DND-41 (cell line): ENCODE measurements around the gene ACTL10.

ENCODE experiments used
- ATAC-seq: fragments of 200-7000 bp; cut with Tn5 transposase; 3 replicates; pipeline ENCODE4 v1.9.1; 2021; ENCODE audit warnings: low read depth; ENCODE audit not compliant: insufficient read depth
- DNase-seq: peaks from one replicate; pipeline ENCODE4 v3.0.0-alpha.2; 2020
- H2AFZ ChIP-seq: 2 replicates; pipeline ENCODE4 v1.6.0; 2012; ENCODE audit warnings: low read depth, low read length
- H3K27ac ChIP-seq: 2 replicates; pipeline ENCODE4 v1.5.1; 2012; ENCODE audit warnings: low read length, inconsistent platforms
- H3K27me3 ChIP-seq: fragments of 200-600 bp; sonication (generic); 2 replicates; pipeline ENCODE4 v1.6.0; 2012; ENCODE audit warnings: low read length, mild to moderate bottlenecking, inconsistent platforms; ENCODE audit not compliant: insufficient read depth, poor library complexity
- H3K36me3 ChIP-seq: 2 replicates; pipeline ENCODE4 v1.5.1; 2012; ENCODE audit warnings: low read length, inconsistent platforms; ENCODE audit not compliant: insufficient read depth
- H3K4me1 ChIP-seq: 2 replicates; pipeline ENCODE4 v1.5.1; 2012; ENCODE audit warnings: mild to moderate bottlenecking, low read length; ENCODE audit not compliant: insufficient read depth
- H3K4me2 ChIP-seq: 2 replicates; pipeline ENCODE4 v1.6.0; 2012; ENCODE audit warnings: mild to moderate bottlenecking, moderate library complexity, low read length, inconsistent platforms; ENCODE audit not compliant: insufficient read depth
- H3K4me3 ChIP-seq, 2 experiments: fragments of 200-600 bp in 1 of 2; shearing (Covaris generic) in 1 of 2; 2 replicates each; pipeline ENCODE4 v1.5.1; 2012 to 2016; ENCODE audit warnings: inconsistent platforms in 2 of 2, low read length in 2 of 2, mild to moderate bottlenecking in 2 of 2, low read depth in 1 of 2, moderate library complexity in 1 of 2
- H3K79me2 ChIP-seq: 2 replicates; pipeline ENCODE4 v1.6.0; 2012; ENCODE audit warnings: low read length, inconsistent platforms; ENCODE audit not compliant: insufficient read depth
- H3K9ac ChIP-seq: 2 replicates; pipeline ENCODE4 v1.6.0; 2012; ENCODE audit warnings: low read depth, mild to moderate bottlenecking, inconsistent platforms, low read length, moderate library complexity
- H3K9me3 ChIP-seq: 2 replicates; pipeline ENCODE4 v1.5.1; 2012; ENCODE audit warnings: low read length, moderate library complexity, mild to moderate bottlenecking, inconsistent platforms; ENCODE audit not compliant: insufficient read depth, severe bottlenecking
- H4K20me1 ChIP-seq: 2 replicates; pipeline ENCODE4 v1.6.0; 2012; ENCODE audit warnings: low read length; ENCODE audit not compliant: insufficient read depth
- EZH2 ChIP-seq: IDR thresholded peaks from 3 replicates; pipeline ENCODE4 v1.6.1; 2012; ENCODE audit warnings: borderline replicate concordance, low read depth, mild to moderate bottlenecking, moderate library complexity, low read length, inconsistent platforms; ENCODE audit not compliant: severe bottlenecking
- TF ChIP-seq, protein P1 (sequence below): IDR thresholded peaks from 2 replicates; pipeline ENCODE4 v1.5.1; 2012; ENCODE audit warnings: borderline replicate concordance, low read length, moderate library complexity, mild to moderate bottlenecking; ENCODE audit not compliant: poor library complexity, severe bottlenecking; ENCODE audit errors: extremely low read depth

Gene ACTL10

GRCh38 chr20:33677991-33678702 is 11.4 kb downstream of the ACTL10 start:
- Histone ChIP-seq H2AFZ (no peak overlapping the region), H4K20me1 (peaks cover 83% of the 10 kb centered on the region), H3K27ac (no peak overlapping the region), H3K36me3 (peaks cover 74% of the 10 kb centered on the region), H3K4me2 (no peak overlapping the region), H3K4me1 (peaks cover 31% of the 10 kb centered on the region), H3K9me3 (no peaks in the 10 kb centered on the region), H3K79me2 (peaks cover 39% of the 10 kb centered on the region), H3K27me3 (no peaks in the 10 kb centered on the region), H3K9ac (no peak overlapping the region), H3K4me3 (no peak overlapping the region)
- DNase-seq (no peak), ATAC-seq (no peak)
- no peak for TF ChIP-seq EZH2
- TF ChIP-seq, protein P1, sequence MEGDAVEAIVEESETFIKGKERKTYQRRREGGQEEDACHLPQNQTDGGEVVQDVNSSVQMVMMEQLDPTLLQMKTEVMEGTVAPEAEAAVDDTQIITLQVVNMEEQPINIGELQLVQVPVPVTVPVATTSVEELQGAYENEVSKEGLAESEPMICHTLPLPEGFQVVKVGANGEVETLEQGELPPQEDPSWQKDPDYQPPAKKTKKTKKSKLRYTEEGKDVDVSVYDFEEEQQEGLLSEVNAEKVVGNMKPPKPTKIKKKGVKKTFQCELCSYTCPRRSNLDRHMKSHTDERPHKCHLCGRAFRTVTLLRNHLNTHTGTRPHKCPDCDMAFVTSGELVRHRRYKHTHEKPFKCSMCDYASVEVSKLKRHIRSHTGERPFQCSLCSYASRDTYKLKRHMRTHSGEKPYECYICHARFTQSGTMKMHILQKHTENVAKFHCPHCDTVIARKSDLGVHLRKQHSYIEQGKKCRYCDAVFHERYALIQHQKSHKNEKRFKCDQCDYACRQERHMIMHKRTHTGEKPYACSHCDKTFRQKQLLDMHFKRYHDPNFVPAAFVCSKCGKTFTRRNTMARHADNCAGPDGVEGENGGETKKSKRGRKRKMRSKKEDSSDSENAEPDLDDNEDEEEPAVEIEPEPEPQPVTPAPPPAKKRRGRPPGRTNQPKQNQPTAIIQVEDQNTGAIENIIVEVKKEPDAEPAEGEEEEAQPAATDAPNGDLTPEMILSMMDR = no peak

DNA sequence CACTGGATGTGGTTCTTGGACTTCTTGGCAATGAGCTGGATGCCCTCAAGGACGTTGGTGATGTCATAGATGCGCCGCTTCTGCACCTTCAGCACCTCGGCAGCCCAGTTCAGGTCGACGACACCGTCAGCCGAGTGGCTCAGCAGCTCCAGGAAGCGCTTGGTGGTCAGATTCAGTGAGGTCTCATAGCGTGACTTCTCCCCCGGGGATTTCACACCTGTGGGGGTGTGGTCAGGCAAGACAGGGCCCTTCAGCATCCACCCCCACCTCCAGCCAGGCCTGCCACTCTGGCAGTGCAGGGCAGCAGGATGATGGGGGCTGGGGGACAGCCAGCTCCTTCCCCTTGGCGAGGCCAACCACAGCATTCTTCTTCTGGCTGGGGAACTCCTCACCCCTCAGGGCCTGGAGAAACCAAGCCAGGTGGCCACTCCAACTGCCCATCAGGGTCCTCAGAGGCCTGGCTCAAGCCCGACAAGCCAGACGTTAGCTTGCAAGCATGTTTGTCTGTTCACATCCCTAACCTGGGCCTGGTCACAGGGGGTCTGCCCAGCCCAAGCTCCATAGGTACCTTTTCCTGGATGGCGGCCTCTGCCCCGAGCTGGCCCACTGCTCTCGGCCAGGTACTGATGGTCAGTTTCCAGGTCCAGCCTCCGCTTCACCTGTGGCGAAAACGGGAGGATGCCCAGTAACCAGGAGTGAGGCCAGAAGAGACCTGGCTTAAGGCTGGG is 13.2 kb downstream of the ACTL10 start:
- TF ChIP-seq EZH2 = no peak
- TF ChIP-seq, protein P1 = no peak
- no peak overlapping the region for H3K27ac ChIP-seq
- H3K9ac ChIP-seq = no peak overlapping the region
- H4K20me1 ChIP-seq = peaks cover 98% of the 10 kb centered on the region
- no peaks in the 10 kb centered on the region for H3K27me3 ChIP-seq
- no peak overlapping the region for H3K4me3 ChIP-seq
- no peak overlapping the region for H3K4me2 ChIP-seq
- H2AFZ ChIP-seq = no peak overlapping the region
- peaks cover 90% of the 10 kb centered on the region for H3K36me3 ChIP-seq
- peaks cover 31% of the 10 kb centered on the region for H3K4me1 ChIP-seq
- H3K79me2 ChIP-seq = peaks cover 56% of the 10 kb centered on the region
- DNase-seq = no peak
- ATAC-seq = no peak
- no peaks in the 10 kb centered on the region for H3K9me3 ChIP-seq

GRCh38 chr20:33680686-33681085 is 13.9 kb downstream of the ACTL10 start:
- DNase-seq (no peak), ATAC-seq (no peak)
- peaks cover 96% of the 10 kb centered on the region for H3K36me3 ChIP-seq
- peaks cover 64% of the 10 kb centered on the region for H3K79me2 ChIP-seq
- no peak overlapping the region for H3K4me3 ChIP-seq
- no peaks in the 10 kb centered on the region for H3K27me3 ChIP-seq
- no peaks in the 10 kb centered on the region for H3K9me3 ChIP-seq
- no peak overlapping the region for H3K4me2 ChIP-seq
- H4K20me1 ChIP-seq = peaks cover 98% of the 10 kb centered on the region
- peaks cover 32% of the 10 kb centered on the region for H3K4me1 ChIP-seq
- TF ChIP-seq, protein P1 = no peak
- TF ChIP-seq EZH2 = no peak
- no peak overlapping the region for H3K9ac ChIP-seq
- no peak overlapping the region for H2AFZ ChIP-seq
- no peak overlapping the region for H3K27ac ChIP-seq
